HG02642 (cell line): ENCODE measurements around the gene FAP.

Experiments used
- ATAC-seq: cut with Tn5 transposase; IDR thresholded peaks from one replicate; pipeline ENCODE4 v1.9.1; 2021; ENCODE audit warnings: mild to moderate bottlenecking; ENCODE audit not compliant: unreplicated experiment, poor library complexity

FAP gene

DNA sequence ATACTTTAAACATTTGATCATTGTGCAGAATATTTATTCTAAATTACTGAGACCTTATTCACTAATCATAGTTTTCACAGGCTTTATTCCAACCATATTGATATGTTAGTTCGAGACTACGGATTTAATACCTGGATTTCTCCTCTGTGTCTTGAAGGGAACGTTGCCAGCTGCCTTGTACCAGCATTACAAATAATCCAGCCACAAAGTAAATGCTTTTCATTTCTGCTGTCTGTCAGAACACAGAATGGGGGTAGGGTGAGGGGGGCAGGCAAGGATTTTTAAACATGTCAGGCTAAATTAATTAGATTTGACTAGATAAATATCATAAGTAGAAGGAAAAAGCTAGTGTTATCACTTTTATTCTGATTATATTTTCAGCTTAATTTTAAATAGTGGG is 94.3 kb downstream of the FAP start:
- no peak for ATAC-seq

DNA sequence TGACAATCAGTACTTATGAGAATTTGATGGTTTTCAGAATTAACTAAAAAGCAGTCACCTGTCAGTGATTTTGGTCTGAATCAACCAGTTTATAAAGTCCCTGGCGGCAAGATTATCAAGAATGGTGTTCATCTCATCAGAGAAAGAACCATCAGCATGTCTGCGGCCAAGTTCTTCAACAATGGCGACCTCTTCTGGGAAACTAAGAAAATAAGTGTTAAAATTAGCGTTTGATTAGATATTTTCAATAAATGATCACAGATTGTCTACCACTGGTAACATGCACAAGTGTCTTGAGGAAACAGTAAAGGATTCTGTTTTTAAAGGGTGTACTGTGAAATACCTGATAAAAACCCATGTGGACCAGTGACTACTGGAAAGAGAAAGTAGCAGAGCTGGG is 99.3 kb downstream of the FAP start:
- ATAC-seq = no peak

DNA sequence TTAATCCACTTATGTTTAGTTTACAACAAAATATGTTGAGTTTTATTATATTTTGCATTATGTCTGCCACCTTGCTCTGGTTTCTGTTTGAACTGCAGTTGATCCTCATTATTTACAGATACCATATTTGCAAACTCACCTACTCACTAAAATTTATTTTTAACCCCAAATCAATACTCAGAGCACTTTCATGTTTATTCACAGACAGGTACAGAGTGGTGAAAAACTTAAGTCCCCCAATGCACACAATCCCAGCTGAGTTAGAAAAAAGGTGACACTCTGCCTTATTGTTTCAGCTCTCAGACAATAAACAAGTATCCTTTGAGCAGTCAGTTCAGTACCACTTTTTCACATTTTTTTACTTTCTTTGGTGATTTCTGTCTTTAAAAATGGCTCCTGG is 104.9 kb downstream of the FAP start:
- ATAC-seq = no peak

DNA sequence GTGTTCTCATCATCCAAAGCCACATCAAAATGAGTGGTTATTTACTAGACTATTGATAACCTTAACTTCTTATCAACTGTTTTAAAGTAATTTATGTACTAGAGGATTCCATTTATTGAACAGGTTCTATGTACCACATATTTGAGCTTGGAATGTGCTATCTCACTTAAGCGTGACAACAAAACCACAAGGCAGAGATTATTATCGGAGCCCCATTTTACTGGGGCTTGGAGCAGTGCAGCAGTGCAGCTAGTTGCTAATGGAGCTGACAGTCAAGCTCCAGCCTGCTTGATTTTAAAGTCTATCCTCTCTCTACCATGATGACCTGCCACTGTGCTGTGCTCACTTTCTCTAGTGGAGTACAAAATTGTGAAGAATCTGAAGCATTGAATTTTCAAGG is 115.8 kb downstream of the FAP start:
- ATAC-seq = no peak

DNA sequence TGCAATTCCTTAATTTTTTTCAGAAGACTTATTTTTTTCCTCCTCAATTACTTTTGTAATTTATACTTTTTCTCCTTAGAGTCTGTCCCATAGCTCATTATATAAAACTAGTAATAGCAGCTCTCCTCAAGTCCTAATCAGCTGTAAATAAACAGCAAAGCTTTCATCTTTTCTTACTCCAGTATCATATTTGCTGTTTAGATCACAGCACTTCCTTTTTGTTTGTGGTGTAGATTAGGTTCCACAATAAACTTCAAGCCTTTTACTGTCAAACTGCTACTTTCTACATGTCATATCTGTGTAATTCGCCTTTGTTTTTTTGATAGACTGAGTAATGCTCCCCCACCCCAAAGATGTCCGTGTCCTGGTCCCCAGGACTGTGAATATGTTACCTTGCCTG is 116.7 kb downstream of the FAP start:
- ATAC-seq = peak; percentile 14

DNA sequence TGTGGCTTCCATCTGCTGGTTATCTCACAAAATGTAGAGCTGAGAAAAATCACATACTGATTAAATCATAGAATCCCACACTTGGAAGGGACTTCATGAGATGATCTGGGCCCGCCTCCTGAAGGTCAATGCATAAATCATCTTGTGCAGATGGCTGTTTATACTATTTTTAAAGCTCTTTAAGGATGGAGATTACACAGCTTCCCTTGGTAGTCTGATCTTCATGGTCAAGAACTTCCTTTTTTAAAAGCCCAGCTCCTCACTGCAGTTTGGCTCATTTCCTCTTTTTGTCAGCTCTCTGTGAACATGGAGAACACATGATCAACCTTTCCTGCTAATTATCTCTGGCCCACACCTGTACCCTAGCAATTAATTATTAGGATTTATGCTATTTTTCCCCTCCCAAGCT is 117.1 kb downstream of the FAP start:
- ATAC-seq = peak; percentile 90

DNA sequence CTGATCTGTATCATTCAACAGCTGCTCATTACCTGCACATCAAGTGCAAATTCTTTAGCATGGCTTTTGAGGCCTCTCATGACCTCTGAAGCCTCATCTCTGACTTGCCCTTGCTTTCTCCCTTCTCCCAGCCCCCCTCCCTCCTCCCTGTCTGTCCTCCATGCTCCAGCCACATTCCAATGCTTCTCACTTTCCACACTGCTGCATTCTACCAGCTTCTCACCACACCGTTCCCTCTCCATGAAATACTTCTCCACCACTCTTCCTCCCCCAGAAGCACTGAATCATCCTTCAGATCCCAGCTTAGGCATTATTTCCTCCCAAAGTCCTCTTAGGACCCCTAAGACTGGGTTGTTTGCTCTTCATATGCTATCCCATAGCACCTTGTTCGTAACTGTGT is 118.1 kb downstream of the FAP start:
- no peak for ATAC-seq

DNA sequence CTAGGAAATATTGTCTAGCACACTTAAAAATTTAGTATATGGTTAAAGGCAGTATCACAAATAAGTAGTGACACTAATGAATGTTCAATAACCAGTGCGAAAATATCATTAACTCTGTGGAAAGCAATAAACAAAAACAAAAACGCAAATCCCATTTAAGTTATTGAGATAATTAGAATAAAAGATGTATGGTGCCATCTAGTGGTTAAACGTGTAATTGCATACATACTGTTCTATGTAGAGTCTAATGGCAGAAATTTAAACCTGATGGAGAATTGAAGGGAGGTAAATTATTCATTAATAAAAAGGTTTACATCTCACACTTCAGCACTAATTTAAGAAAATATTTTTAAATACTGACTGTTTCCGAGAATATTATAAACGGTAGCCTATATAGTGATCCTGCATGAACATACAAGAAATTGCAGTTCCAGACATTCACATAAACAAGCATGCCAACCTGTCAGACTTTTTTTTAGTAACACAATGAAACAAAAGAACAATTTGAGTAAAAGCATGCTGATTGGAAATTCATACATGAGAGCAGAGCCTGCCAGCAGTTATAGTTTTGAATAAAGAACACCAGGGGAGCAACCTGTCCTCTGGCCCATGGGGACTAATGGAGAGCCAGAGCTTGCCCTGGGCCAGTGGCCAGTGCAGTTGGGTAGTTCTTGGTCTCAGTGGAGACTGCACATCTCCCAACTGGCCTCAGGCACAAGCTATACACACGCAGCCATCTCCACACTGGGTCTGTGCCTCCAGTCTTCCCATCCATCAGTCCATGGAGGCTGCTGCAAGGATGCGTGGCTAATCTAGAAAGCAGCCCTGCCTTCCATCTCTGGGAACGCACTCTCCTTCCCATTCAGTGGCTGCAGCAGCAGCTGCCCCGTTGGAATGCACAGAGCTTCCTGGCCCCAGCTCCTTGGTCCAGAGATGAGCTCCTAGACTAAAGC is 119.2 kb downstream of the FAP start:
- ATAC-seq = no peak
